Body of pancreas (tissue), 4 donors: ENCODE data around the gene GRID1.

Experiments used
- CTCF ChIP-seq, 7 experiments: fragments of 450-650 bp in 4 of 7; fragments of 200-600 bp in 3 of 7; sonication (generic) in 3 of 7; IDR thresholded peaks; one replicate each; pipeline ENCODE4 v1.5.1; 2016 to 2019; ENCODE audit warnings: antibody characterized with exemption in 7 of 7
- POLR2A ChIP-seq, 3 donors: fragments of 450-650 bp; IDR thresholded peaks; one replicate each; pipeline ENCODE4 v1.6.1; 2016; ENCODE audit warnings: antibody characterized with exemption in 3 of 3, mild to moderate bottlenecking in 2 of 3

DNA sequence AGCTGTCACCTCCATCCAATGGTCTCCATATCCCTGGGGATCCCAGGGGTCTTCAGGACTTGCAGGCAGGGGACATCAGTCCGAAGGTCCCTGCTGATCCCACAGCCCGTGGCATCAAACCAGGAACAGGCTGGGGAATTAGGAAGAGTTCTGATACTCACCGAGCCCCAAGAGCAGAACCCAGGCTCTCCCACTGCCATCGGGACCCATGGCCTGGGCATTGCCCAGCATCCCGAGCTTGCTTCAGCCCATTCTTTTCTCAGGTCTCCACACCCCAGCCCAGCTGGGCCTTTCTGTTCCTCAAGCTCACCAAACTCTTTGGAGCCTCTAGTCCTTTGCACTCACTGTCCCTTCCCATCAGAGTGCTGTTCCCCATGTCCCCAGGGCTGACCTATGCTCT, 280.9 kb downstream of the GRID1 start:
- TF ChIP-seq CTCF (IDR thresholded peaks at IDR 0.05) (no peak), POLR2A (IDR thresholded peaks at IDR 0.05) (no peak)
